ENCODE results near the gene SMCR8. TPM values are rescaled to one million over a fixed set of nuclear protein-coding genes. Genes with fewer than 3 reads are reported as not detected.

The SMCR8 gene, protein sequence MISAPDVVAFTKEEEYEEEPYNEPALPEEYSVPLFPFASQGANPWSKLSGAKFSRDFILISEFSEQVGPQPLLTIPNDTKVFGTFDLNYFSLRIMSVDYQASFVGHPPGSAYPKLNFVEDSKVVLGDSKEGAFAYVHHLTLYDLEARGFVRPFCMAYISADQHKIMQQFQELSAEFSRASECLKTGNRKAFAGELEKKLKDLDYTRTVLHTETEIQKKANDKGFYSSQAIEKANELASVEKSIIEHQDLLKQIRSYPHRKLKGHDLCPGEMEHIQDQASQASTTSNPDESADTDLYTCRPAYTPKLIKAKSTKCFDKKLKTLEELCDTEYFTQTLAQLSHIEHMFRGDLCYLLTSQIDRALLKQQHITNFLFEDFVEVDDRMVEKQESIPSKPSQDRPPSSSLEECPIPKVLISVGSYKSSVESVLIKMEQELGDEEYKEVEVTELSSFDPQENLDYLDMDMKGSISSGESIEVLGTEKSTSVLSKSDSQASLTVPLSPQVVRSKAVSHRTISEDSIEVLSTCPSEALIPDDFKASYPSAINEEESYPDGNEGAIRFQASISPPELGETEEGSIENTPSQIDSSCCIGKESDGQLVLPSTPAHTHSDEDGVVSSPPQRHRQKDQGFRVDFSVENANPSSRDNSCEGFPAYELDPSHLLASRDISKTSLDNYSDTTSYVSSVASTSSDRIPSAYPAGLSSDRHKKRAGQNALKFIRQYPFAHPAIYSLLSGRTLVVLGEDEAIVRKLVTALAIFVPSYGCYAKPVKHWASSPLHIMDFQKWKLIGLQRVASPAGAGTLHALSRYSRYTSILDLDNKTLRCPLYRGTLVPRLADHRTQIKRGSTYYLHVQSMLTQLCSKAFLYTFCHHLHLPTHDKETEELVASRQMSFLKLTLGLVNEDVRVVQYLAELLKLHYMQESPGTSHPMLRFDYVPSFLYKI
- total RNA-seq: 24.6 and 26.0 TPM in 2 replicates

DNA sequence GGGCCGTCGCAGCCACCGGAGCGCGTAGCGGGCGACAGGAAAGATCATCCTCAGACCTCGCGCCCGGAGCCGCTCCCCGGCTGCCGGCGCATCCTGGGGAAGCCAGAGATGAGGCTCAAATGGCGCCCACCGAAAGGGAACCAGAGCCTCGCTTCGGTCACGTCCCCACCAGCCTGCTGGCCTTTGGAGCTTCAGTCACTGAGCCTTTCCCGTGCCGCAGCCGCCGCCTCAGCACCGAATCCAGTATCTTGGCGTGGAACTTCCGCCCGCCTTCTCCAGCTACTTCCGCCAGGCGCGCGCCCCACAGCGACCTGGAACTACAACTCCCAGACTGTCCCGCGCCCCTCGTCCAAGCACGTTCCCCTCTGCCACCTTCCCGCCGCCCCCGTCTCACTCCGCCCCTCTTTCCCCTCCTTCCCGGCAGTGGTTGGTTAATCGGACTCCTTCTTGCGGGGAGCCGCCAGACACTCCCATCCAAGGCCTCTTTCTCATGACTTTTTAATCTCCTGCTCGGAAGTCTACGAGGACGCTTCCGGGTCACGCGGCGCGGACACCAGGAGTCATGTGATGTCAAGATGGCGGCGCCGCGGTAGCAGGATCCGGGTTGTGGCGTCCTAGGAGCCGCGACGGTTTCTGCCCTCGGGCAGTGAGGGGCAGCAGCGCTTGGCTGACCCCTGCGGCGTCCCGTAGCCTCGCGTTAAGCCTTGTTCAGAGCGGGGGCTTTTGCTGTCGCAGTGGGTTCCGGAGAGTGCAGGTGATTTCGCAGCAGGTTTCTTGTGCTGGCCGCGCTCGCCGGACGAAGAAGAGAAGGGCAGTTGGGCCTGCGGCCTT is at the start of gene SMCR8, which contains the start of gene TOP3A:
Gene SMCR8, plus strand, starts transcription at position 563 of the 831 bp plus-strand sequence. CDS start 497 bp downstream, outside the sequence.
Gene TOP3A, minus strand, starts transcription at position 264 of the 831 bp plus-strand sequence. Its CDS starts 216 bp downstream, at position 48.

DNA sequence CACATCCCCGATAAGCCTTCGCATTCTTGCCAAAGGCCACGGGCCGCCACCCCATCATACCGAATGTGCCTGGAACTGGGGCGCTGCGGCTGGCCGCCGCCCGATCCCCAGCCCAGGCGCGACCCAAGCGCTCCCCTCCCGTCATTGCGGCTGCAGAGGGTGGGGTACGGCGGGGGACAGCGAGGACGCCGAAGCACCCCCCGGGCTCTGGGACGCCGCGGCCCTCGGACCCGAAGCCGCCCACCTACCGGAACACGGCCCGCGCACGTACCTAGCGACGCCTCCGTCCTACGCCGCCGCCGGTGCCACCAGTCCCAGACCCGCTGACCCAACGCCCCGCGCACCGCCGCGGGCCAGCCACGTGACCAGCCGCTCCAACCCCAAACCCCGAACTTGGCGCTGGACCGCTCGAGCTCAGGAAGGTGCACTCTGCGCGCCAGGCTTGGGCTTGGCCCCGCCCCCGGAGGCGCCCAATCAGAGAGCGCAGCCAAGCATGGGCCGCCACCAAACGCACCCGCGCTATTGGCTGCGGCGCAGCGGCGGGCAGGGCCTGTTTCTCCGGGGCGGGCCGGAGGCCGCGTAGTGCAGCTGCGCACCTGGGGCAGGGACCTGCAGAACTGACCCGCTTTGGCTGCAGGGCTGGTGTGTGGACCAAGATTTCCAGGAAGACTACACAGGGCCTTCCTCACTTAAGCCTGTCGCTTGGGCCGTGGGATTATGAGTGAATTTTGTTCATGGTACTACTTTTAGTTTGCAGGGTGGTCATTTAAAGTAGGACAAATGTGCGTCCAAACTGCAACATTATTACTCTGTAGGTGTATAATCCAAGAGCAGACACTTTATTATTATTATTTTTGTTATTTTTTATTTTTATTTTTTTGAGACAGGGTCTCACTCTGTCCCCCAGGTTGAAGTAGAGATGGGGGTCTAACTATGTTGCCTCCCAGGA is 48.3 kb downstream of the SMCR8 start, which contains the start of gene SHMT1:
Gene SHMT1, minus strand, starts transcription at position 450 of the 949 bp plus-strand sequence. CDS start 7,569 bp downstream, outside the sequence.

Other genes starting within 250 kb of the SMCR8 start
- 33.9 and 45.8 TPM in 2 replicates for gene DRG2, start 227.3 kb upstream of the SMCR8 start, total RNA-seq
- 0.44 and 0.72 TPM in 2 replicates for gene MYO15A, start 206.5 kb upstream of the SMCR8 start, total RNA-seq
- gene ALKBH5, start 131.5 kb upstream of the SMCR8 start, total RNA-seq: 103 and 168 TPM in 2 replicates
- 32.4 and 53.4 TPM in 2 replicates for gene LLGL1, start 89.7 kb upstream of the SMCR8 start, total RNA-seq
- gene FLII, start 56.6 kb upstream of the SMCR8 start, total RNA-seq: 343 and 376 TPM in 2 replicates
- gene MIEF2, start 54.6 kb upstream of the SMCR8 start, total RNA-seq: 10.9 and 27.8 TPM in 2 replicates
- 39.4 and 58.7 TPM in 2 replicates for gene TOP3A, start 299 bp upstream of the SMCR8 start, total RNA-seq
- 4.4 and 16.5 TPM in 2 replicates for gene SHMT1, start 48.3 kb downstream of the SMCR8 start, total RNA-seq
- gene EVPLL, start 62.5 kb downstream of the SMCR8 start, total RNA-seq: not detected in 2 replicates
- gene LGALS9C, start 161.5 kb downstream of the SMCR8 start, total RNA-seq: not detected in 2 replicates

Data from placental pericyte (primary cell).